H1 (cell line): Measurements from ENCODE around the gene CNST. TPM values are rescaled to one million over a fixed set of nuclear protein-coding genes. Genes with fewer than 3 reads are reported as not detected.

Experiments
- CTCF ChIA-PET: fragments of 300-600 bp; sonication (Branson Sonifier 250); formaldehyde crosslinking; loops from one replicate; lab custom pipeline; 2021; ENCODE audit not compliant: partially characterized antibody; lab: Charles Lee
- POLR2A ChIA-PET: fragments of 300-600 bp; sonication (Branson Sonifier 250); formaldehyde crosslinking; loops from one replicate; lab custom pipeline; 2021; ENCODE audit warnings: inconsistent platforms; ENCODE audit not compliant: partially characterized antibody; lab: Charles Lee
- DNase-seq, 2 experiments: peaks; one replicate each; pipeline versions ENCODE4 v3.0.0 to v3.0.0-alpha.2; 2010 to 2022; ENCODE audit warnings: low spot score in 2 of 2, low read depth in 1 of 2, mixed read lengths in 1 of 2
- FAIRE-seq: peaks from 2 replicates; lab custom pipeline; 2011; peaks lifted over from hg19 to GRCh38; lab: Jason Lieb, UNC
- H2AFZ ChIP-seq: 2 replicates; pipeline ENCODE4 v1.8.1; 2012; ENCODE audit warnings: low read length, inconsistent platforms
- H2AK5ac ChIP-seq: 2 replicates; pipeline ENCODE4 v1.6.1; 2013; ENCODE audit warnings: low read depth, low read length
- H2BK120ac ChIP-seq: replicated peaks from 2 replicates; pipeline ENCODE3; 2013; ENCODE audit warnings: low read depth, low read length, inconsistent platforms
- H2BK12ac ChIP-seq: 2 replicates; pipeline ENCODE4 v1.6.1; 2013; ENCODE audit warnings: low read depth, low read length
- H2BK15ac ChIP-seq: 2 replicates; pipeline ENCODE4 v1.6.1; 2013; ENCODE audit warnings: low read length
- H2BK20ac ChIP-seq: 2 replicates; pipeline ENCODE4 v1.6.1; 2013; ENCODE audit warnings: low read length
- H2BK5ac ChIP-seq: 2 replicates; pipeline ENCODE4 v1.6.1; 2013; ENCODE audit warnings: low read depth, low read length
- H3K14ac ChIP-seq: 2 replicates; pipeline ENCODE4 v1.6.1; 2013; ENCODE audit warnings: inconsistent platforms; ENCODE audit not compliant: insufficient read length
- H3K18ac ChIP-seq: 2 replicates; pipeline ENCODE4 v1.6.1; 2013; ENCODE audit warnings: low read length; ENCODE audit errors: extremely low read depth
- H3K23ac ChIP-seq: 2 replicates; pipeline ENCODE4 v1.6.1; 2013; ENCODE audit warnings: inconsistent platforms; ENCODE audit not compliant: insufficient read length
- H3K23me2 ChIP-seq: 2 replicates; pipeline ENCODE4 v1.6.1; 2013; ENCODE audit warnings: low read depth, low read length
- H3K27ac ChIP-seq: 2 replicates; pipeline ENCODE4 v1.6.1; 2011; ENCODE audit warnings: low read depth, low read length, inconsistent platforms
- H3K27me3 ChIP-seq, 4 experiments: replicated peaks in 1 of 4; 1 replicate in 1 of 4; 2 replicates in 3 of 4; pipeline versions ENCODE4 v1.6.1 to v1.8.1; 2011 to 2013; ENCODE audit warnings: low read length in 3 of 4, mild to moderate bottlenecking in 3 of 4, inconsistent platforms in 2 of 4, mixed read lengths in 2 of 4, moderate library complexity in 1 of 4; ENCODE audit not compliant: control insufficient read depth in 3 of 4, insufficient read depth in 3 of 4; ENCODE audit errors: extremely low read depth in 1 of 4
- H3K36me3 ChIP-seq, 4 experiments: 2 replicates each; pipeline versions ENCODE4 v1.6.1 to v1.8.1; 2011 to 2013; ENCODE audit warnings: mild to moderate bottlenecking in 4 of 4, low read length in 3 of 4, moderate library complexity in 2 of 4, control low read depth in 1 of 4, inconsistent platforms in 1 of 4; ENCODE audit not compliant: insufficient read depth in 4 of 4, control insufficient read depth in 2 of 4
- H3K4ac ChIP-seq: replicated peaks from 2 replicates; pipeline ENCODE3; 2013; ENCODE audit warnings: low read length, low read depth, mixed read lengths, inconsistent platforms; ENCODE audit not compliant: insufficient read length
- H3K4me1 ChIP-seq, 4 experiments: replicated peaks in 1 of 4; 1 replicate in 1 of 4; 2 replicates in 3 of 4; pipeline versions ENCODE4 v1.6.1 to v1.8.1; 2011 to 2013; ENCODE audit warnings: low read length in 3 of 4, inconsistent platforms in 2 of 4, mixed read lengths in 1 of 4; ENCODE audit not compliant: insufficient read depth in 4 of 4, control insufficient read depth in 3 of 4
- H3K4me2 ChIP-seq, 2 experiments: 2 replicates each; pipeline versions ENCODE4 v1.6.1 to v1.8.1; 2011 to 2013; ENCODE audit warnings: low read depth in 2 of 2, low read length in 2 of 2, control low read depth in 1 of 2, inconsistent platforms in 1 of 2, mild to moderate bottlenecking in 1 of 2; ENCODE audit not compliant: insufficient read depth in 1 of 2
- H3K4me3 ChIP-seq, 4 experiments: fragments of 200-600, 300-600 bp in 1 of 4; sonication (generic), shearing (Covaris generic), sonication (Bioruptor Twin) in 1 of 4; 2 replicates each; pipeline versions ENCODE4 v1.5.1 to v1.8.1; 2011 to 2016; ENCODE audit warnings: low read length in 4 of 4, low read depth in 3 of 4, control low read depth in 2 of 4, inconsistent platforms in 2 of 4, mild to moderate bottlenecking in 2 of 4, mixed read lengths in 1 of 4, moderate library complexity in 1 of 4; ENCODE audit not compliant: insufficient read depth in 2 of 4; ENCODE audit errors: extremely low read depth in 1 of 4
- H3K56ac ChIP-seq: replicated peaks from 2 replicates; pipeline ENCODE3; 2013; ENCODE audit warnings: low read depth, mild to moderate bottlenecking, mixed read lengths, low read length, inconsistent platforms; ENCODE audit not compliant: insufficient read length
- H3K79me1 ChIP-seq: 2 replicates; pipeline ENCODE4 v1.6.1; 2013; ENCODE audit warnings: low read depth, low read length, control low read depth
- H3K79me2 ChIP-seq, 2 experiments: 2 replicates each; pipeline versions ENCODE4 v1.6.1 to v1.8.1; 2012 to 2013; ENCODE audit warnings: low read length in 2 of 2, mild to moderate bottlenecking in 2 of 2, inconsistent platforms in 1 of 2; ENCODE audit not compliant: insufficient read depth in 2 of 2, control insufficient read depth in 1 of 2
- H3K9ac ChIP-seq, 4 experiments: replicated peaks in 1 of 4; 1 replicate in 1 of 4; 2 replicates in 3 of 4; pipeline versions ENCODE4 v1.6.1 to v1.8.1; 2011 to 2013; ENCODE audit warnings: low read depth in 3 of 4, low read length in 3 of 4, control low read depth in 2 of 4, mild to moderate bottlenecking in 2 of 4, moderate library complexity in 2 of 4, inconsistent platforms in 1 of 4; ENCODE audit errors: extremely low read depth in 1 of 4
- H3K9me3 ChIP-seq, 2 experiments: 2 replicates each; pipeline versions ENCODE4 v1.6.1 to v1.8.1; 2012 to 2013; ENCODE audit warnings: mild to moderate bottlenecking in 2 of 2, moderate library complexity in 2 of 2, control low read depth in 1 of 2, inconsistent platforms in 1 of 2, low read depth in 1 of 2, low read length in 1 of 2, mixed read lengths in 1 of 2; ENCODE audit not compliant: insufficient read depth in 2 of 2
- H4K20me1 ChIP-seq, 2 experiments: replicated peaks in 1 of 2; 2 replicates each; pipeline versions ENCODE3 to v1.8.1; 2011 to 2013; ENCODE audit warnings: inconsistent platforms in 2 of 2, low read length in 2 of 2, mild to moderate bottlenecking in 1 of 2; ENCODE audit not compliant: insufficient read depth in 2 of 2, control insufficient read depth in 1 of 2
- H4K5ac ChIP-seq: 2 replicates; pipeline ENCODE4 v1.6.1; 2013; ENCODE audit warnings: low read length, low read depth, mixed read lengths, inconsistent platforms; ENCODE audit not compliant: insufficient read length
- H4K8ac ChIP-seq: 2 replicates; pipeline ENCODE4 v1.8.0; 2013; ENCODE audit warnings: mild to moderate bottlenecking, moderate library complexity, low read length, inconsistent platforms; ENCODE audit not compliant: insufficient read depth; ENCODE audit errors: extremely low read depth
- H4K91ac ChIP-seq: replicated peaks from 2 replicates; pipeline ENCODE3; 2013; ENCODE audit warnings: low read length, mixed read lengths, inconsistent platforms; ENCODE audit not compliant: insufficient read length
- ATF2 ChIP-seq: IDR thresholded peaks from 2 replicates; pipeline ENCODE4 v1.6.1; 2012; ENCODE audit warnings: low read length, inconsistent platforms
- BCL11A ChIP-seq, 2 experiments: IDR thresholded peaks; one replicate each; pipeline ENCODE4 v1.6.1; 2011; ENCODE audit warnings: low read depth in 2 of 2, low read length in 2 of 2, mild to moderate bottlenecking in 2 of 2
- CBX5 ChIP-seq: fragments of 300-800, 300-1000 bp; sonication (generic); IDR thresholded peaks from 2 replicates; pipeline ENCODE4 v1.7.1; 2016; ENCODE audit warnings: antibody characterized with exemption, low read length, low read depth
- KDM1A ChIP-seq: fragments of 200-600, 300-600 bp; sonication (generic); IDR thresholded peaks from 2 replicates; pipeline ENCODE4 v1.7.1; 2016; ENCODE audit warnings: mild to moderate bottlenecking, low read length, borderline replicate concordance
- KDM4A ChIP-seq: IDR thresholded peaks from one replicate; pipeline ENCODE4 v1.7.1; 2012; ENCODE audit warnings: low read depth, mild to moderate bottlenecking, moderate library complexity, low read length, inconsistent platforms; ENCODE audit not compliant: severe bottlenecking
- KDM5A ChIP-seq: fragments of 200-600 bp; IDR thresholded peaks from 2 replicates; pipeline ENCODE4 v1.7.1; 2012; ENCODE audit warnings: mild to moderate bottlenecking, low read length, inconsistent platforms, mixed read lengths
- POLR2AphosphoS5 ChIP-seq: IDR thresholded peaks from 2 replicates; pipeline ENCODE4 v1.6.1; 2011; ENCODE audit warnings: low read depth, low read length
- SIX5 ChIP-seq: IDR thresholded peaks from 2 replicates; pipeline ENCODE4 v1.6.1; 2011; ENCODE audit warnings: mild to moderate bottlenecking, low read depth, low read length
- YY1 ChIP-seq: IDR thresholded peaks from 2 replicates; pipeline ENCODE4 v1.6.1; 2011; ENCODE audit warnings: low read depth, mild to moderate bottlenecking, low read length
- polyA plus RNA-seq, 7 experiments: library from polyadenylated mRNA; depleted of rRNA in 3 of 7; stranded (reverse) in 5 of 7; unstranded in 2 of 7; fragments of >200 nt in 5 of 7; fragments of 200-250 nt in 2 of 7; gene quantifications; 1 replicate in 5 of 7; 2 replicates in 1 of 7; 4 replicates in 1 of 7; pipeline versions ENCODE4 v1.2.1 to v1.2.3, GENCODE V29; 2011 to 2013; ENCODE audit warnings: missing spikeins in 2 of 7, mixed read lengths in 2 of 7
- total RNA-seq: library from RNA; stranded (reverse); fragmentation: NEBNext Ultra II Directional; extraction: Animal tissue kit (Norgen Biotek cat#: 25700); gene quantifications from 2 replicates; pipeline ENCODE4 v1.2.1, GENCODE V29; 2021

The CNST gene
- total and polyA plus RNA-seq, 2 of the 8 experiments (the other 6 are each of a cell fraction or from before 2014, with no cell fraction given) = 5.3 to 21.3 TPM

GRCh38 chr1:246591047-246591446, 24.8 kb downstream of the CNST start:
- Histone ChIP-seq H3K4me3 (no peak overlapping the region), H3K23me2 (no peaks in the 10 kb centered on the region), H3K18ac (no peak overlapping the region), H2AK5ac (no peak overlapping the region), H2BK5ac (no peak overlapping the region), H3K4ac (no peak overlapping the region), H3K4me1 (no peaks in the 10 kb centered on the region), H3K56ac (no peak overlapping the region), H3K14ac (no peak overlapping the region), H3K79me1 (no peaks in the 10 kb centered on the region; the same call in 1 of the 2 replicates), H3K79me2 (peaks cover 0 to 11% of the 10 kb centered on the region in 2 experiments; a peak in 2 of 4 replicates), H2BK120ac (no peak overlapping the region), H3K23ac (no peak overlapping the region), H4K91ac (no peak overlapping the region), H3K27ac (no peak overlapping the region), H3K4me2 (no peak overlapping the region), H4K8ac (no peak overlapping the region), H2BK20ac (no peak overlapping the region), H3K9ac (no peak overlapping the region), H3K36me3 (peaks cover 0 to 6% (median 0%) of the 10 kb centered on the region in 4 experiments; a peak in 2 of 8 replicates), H2BK15ac (no peak overlapping the region), H3K9me3 (no peaks in the 10 kb centered on the region; a peak in 1 of 4 replicates), H2BK12ac (no peak overlapping the region), H2AFZ (no peak overlapping the region), H3K27me3 (no peaks in the 10 kb centered on the region), H4K5ac (no peak overlapping the region), H4K20me1 (no peaks in the 10 kb centered on the region)
- FAIRE-seq (no peak), DNase-seq (no peak)
- CTCF ChIA-PET = interaction anchor here (1.6 kb wide), 1 partner anchor 9 kb away, joined by 5 read pairs; no protein-coding TSS in a partner anchor
- POLR2A ChIA-PET = no interaction called here
- TF ChIP-seq KDM1A (no peak), KDM5A (no peak), BCL11A (IDR thresholded peaks at IDR 0.05; ENCODE audit: low read depth in 2 of 2, low read length in 2 of 2) (no peak), SIX5 (no peak), KDM4A (no peak), CBX5 (no peak), POLR2AphosphoS5 (no peak), ATF2 (no peak), YY1 (no peak)
